ENCODE data around the gene ADAMTS16. TPM values are rescaled to one million over a fixed set of nuclear protein-coding genes. Genes with fewer than 3 reads are reported as not detected.

ADAMTS16 gene
- polyA plus RNA-seq, 3 donors = not detected

DNA sequence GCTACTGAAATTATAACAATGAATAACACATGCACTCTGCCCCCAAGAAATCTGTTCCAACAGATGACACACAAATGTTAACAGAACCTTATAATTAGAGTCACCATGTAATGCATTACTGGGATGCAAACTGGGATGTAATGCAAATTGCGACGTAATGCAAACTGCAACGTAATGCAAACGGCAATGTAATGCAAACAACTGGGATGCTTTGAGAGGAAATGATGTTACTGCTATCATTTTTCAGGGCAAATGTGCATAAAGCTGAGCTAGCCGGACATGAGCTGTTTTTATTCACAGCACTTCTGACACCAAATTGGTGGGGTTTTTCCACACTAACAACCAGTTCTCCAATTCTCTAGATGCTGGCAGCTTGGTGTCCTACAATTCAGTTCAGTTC lies 117.2 kb downstream of the ADAMTS16 start:
- Histone ChIP-seq H3K4me2 (replicated peaks; ENCODE audit: extremely low read depth, low read length, poor library complexity, severe bottlenecking) (no peak overlapping the region), H2AFZ (ENCODE audit: insufficient read depth, low read depth, low read length, poor library complexity, severe bottlenecking) (no peak overlapping the region), H3K4me3 (replicated peaks in 1 of 3; ENCODE audit: low read depth in 2 of 3, low read length in 3 of 3) (no peak overlapping the region), H3K36me3 (replicated peaks in 1 of 2; ENCODE audit: control insufficient read depth in 1 of 2, insufficient read depth in 2 of 2, low read length in 2 of 2) (no peaks in the 10 kb centered on the region), H3K27ac (ENCODE audit: low read depth in 1 of 2, low read length in 2 of 2) (no peak overlapping the region), H3K9me3 (replicated peaks in 1 of 2; ENCODE audit: control insufficient read depth in 1 of 2, insufficient read depth in 1 of 2, low read length in 2 of 2) (peaks cover 8 to 10% of the 10 kb centered on the region in 2 donors), H4K20me1 (ENCODE audit: insufficient read depth, low read length) (no peaks in the 10 kb centered on the region), H3K4me1 (ENCODE audit: control insufficient read depth in 1 of 2, insufficient read depth in 2 of 2, low read length in 2 of 2) (no peaks in the 10 kb centered on the region), H3K9ac (ENCODE audit: insufficient read depth, low read length, poor library complexity, severe bottlenecking) (no peak overlapping the region), H3K79me2 (ENCODE audit: insufficient read depth, low read length) (no peaks in the 10 kb centered on the region), H3K27me3 (ENCODE audit: control insufficient read depth in 2 of 2, insufficient read depth in 2 of 2, low read length in 2 of 2) (no peaks in the 10 kb centered on the region)
- TF ChIP-seq, protein P1, sequence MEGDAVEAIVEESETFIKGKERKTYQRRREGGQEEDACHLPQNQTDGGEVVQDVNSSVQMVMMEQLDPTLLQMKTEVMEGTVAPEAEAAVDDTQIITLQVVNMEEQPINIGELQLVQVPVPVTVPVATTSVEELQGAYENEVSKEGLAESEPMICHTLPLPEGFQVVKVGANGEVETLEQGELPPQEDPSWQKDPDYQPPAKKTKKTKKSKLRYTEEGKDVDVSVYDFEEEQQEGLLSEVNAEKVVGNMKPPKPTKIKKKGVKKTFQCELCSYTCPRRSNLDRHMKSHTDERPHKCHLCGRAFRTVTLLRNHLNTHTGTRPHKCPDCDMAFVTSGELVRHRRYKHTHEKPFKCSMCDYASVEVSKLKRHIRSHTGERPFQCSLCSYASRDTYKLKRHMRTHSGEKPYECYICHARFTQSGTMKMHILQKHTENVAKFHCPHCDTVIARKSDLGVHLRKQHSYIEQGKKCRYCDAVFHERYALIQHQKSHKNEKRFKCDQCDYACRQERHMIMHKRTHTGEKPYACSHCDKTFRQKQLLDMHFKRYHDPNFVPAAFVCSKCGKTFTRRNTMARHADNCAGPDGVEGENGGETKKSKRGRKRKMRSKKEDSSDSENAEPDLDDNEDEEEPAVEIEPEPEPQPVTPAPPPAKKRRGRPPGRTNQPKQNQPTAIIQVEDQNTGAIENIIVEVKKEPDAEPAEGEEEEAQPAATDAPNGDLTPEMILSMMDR (IDR thresholded peaks at IDR 0.05) = no peak
- WGBS (ENCODE audit: insufficient coverage) = 94% methylated on average over 4 of the region's 5 CpGs
- Mint-ChIP-seq H3K27me3 (ENCODE audit: low read depth in 3 of 3) (peaks cover 0 to 4% (median 1%) of the 10 kb centered on the region in 3 donors), H3K4me3 (no peak overlapping the region), H3K4me1 (no peaks in the 10 kb centered on the region), H3K9me3 (peaks cover 5 to 21% (median 14%) of the 10 kb centered on the region in 7 donors), H3K27ac (no peak overlapping the region), H3K36me3 (no peaks in the 10 kb centered on the region)
- intact Hi-C loops (cut with micrococcal nuclease) = no loop called here
- DNase-seq = no peak

DNA sequence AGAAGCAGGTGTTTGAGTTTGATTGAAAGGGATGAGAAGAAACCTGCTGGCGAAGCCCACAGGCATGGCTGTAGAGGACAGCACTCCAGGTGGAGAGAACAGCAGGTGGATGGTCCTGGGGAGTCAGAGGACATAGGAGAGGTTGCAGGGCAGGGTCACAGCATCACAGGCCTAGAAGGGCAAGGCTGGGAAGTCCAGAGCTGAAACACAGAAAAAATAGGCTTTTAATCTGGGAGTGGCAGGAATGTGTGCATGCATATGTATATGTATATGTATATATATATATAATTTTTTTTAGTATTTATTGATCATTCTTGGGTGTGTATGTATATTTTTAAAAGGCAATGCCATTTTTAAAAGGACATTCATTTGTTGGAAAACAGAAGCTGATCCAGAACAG lies 118.4 kb downstream of the ADAMTS16 start:
- H3K4me3 Mint-ChIP-seq = no peak overlapping the region
- no peak overlapping the region for H3K4me3 ChIP-seq (replicated peaks in 1 of 3; ENCODE audit: low read depth in 2 of 3, low read length in 3 of 3)
- no peak overlapping the region for H3K27ac Mint-ChIP-seq
- DNase-seq = no peak
- peaks cover 10 to 13% of the 10 kb centered on the region in 2 donors for H3K9me3 ChIP-seq (replicated peaks in 1 of 2; ENCODE audit: control insufficient read depth in 1 of 2, insufficient read depth in 1 of 2, low read length in 2 of 2)
- H3K27ac ChIP-seq (ENCODE audit: low read depth in 1 of 2, low read length in 2 of 2) = no peak overlapping the region
- no peaks in the 10 kb centered on the region for H3K27me3 ChIP-seq (ENCODE audit: control insufficient read depth in 2 of 2, insufficient read depth in 2 of 2, low read length in 2 of 2)
- intact Hi-C loops (cut with micrococcal nuclease) = no loop called here
- peaks cover 6 to 25% (median 14%) of the 10 kb centered on the region in 7 donors for H3K9me3 Mint-ChIP-seq
- no peaks in the 10 kb centered on the region for H3K4me1 Mint-ChIP-seq
- no peak overlapping the region for H2AFZ ChIP-seq (ENCODE audit: insufficient read depth, low read depth, low read length, poor library complexity, severe bottlenecking)
- no peaks in the 10 kb centered on the region for H3K36me3 ChIP-seq (replicated peaks in 1 of 2; ENCODE audit: control insufficient read depth in 1 of 2, insufficient read depth in 2 of 2, low read length in 2 of 2)
- no peaks in the 10 kb centered on the region for H4K20me1 ChIP-seq (ENCODE audit: insufficient read depth, low read length)
- H3K36me3 Mint-ChIP-seq = no peaks in the 10 kb centered on the region
- H3K79me2 ChIP-seq (ENCODE audit: insufficient read depth, low read length) = no peaks in the 10 kb centered on the region
- WGBS (ENCODE audit: insufficient coverage) = 91% methylated on average over 1 of the region's 1 CpG
- no peak overlapping the region for H3K9ac ChIP-seq (ENCODE audit: insufficient read depth, low read length, poor library complexity, severe bottlenecking)
- H3K4me1 ChIP-seq (ENCODE audit: control insufficient read depth in 1 of 2, insufficient read depth in 2 of 2, low read length in 2 of 2) = no peaks in the 10 kb centered on the region
- H3K27me3 Mint-ChIP-seq (ENCODE audit: low read depth in 3 of 3) = peaks cover 0 to 4% (median 1%) of the 10 kb centered on the region in 3 donors
- H3K4me2 ChIP-seq (replicated peaks; ENCODE audit: extremely low read depth, low read length, poor library complexity, severe bottlenecking) = no peak overlapping the region
- TF ChIP-seq, protein P1 (IDR thresholded peaks at IDR 0.05) = no peak
